Panc1 (cell line): Measurements from ENCODE around the gene MPZL3. TPM values are rescaled to one million over a fixed set of nuclear protein-coding genes. Genes with fewer than 3 reads are reported as not detected.

ENCODE experiments used
- ATAC-seq: fragments of 200-7000 bp; cut with Tn5 transposase; 2 replicates; pipeline ENCODE4 v1.9.1; 2020; ENCODE audit warnings: mild to moderate bottlenecking, moderate library complexity
- BruUV-seq: library from RNA; stranded (reverse); fragments of 400-500 nt; replicated peaks from 2 replicates; lab custom pipeline; 2021; lab: Mats Ljungman, UMichigan
- CTCF ChIA-PET: fragments of 300-600 bp; sonication (Branson Sonifier 250); formaldehyde crosslinking; loops from one replicate; lab custom pipeline; 2022; ENCODE audit warnings: antibody characterized with exemption; lab: Charles Lee
- POLR2A ChIA-PET: fragments of 300-600 bp; sonication (Branson Sonifier 250); formaldehyde crosslinking; loops from one replicate; lab custom pipeline; 2022; ENCODE audit warnings: antibody characterized with exemption; lab: Charles Lee
- DNase-seq: peaks from one replicate; pipeline ENCODE4 v3.0.0-alpha.2; 2010; ENCODE audit warnings: low read depth, low spot score
- H3K27ac ChIP-seq: 2 replicates; pipeline ENCODE4 v1.5.1; 2011; ENCODE audit warnings: mild to moderate bottlenecking, low read length, inconsistent platforms
- H3K27me3 ChIP-seq: fragments of 200-500 bp; sonication (Bioruptor generic); 2 replicates; pipeline ENCODE4 v1.6.0; 2014; ENCODE audit warnings: low read length, inconsistent platforms; ENCODE audit not compliant: control insufficient read depth, insufficient read depth
- H3K36me3 ChIP-seq: fragments of 200-500 bp; sonication (Bioruptor generic); 2 replicates; pipeline ENCODE4 v1.5.1; 2014; ENCODE audit warnings: inconsistent platforms, mild to moderate bottlenecking, low read length, moderate library complexity; ENCODE audit not compliant: control insufficient read depth, insufficient read depth
- H3K4me1 ChIP-seq: 2 replicates; pipeline ENCODE4 v1.5.1; 2011; ENCODE audit warnings: inconsistent platforms, mild to moderate bottlenecking, low read length, moderate library complexity; ENCODE audit not compliant: control insufficient read depth, insufficient read depth
- H3K4me3 ChIP-seq, 2 experiments: 2 replicates each; pipeline ENCODE4 v1.5.1; 2011 to 2012; ENCODE audit warnings: low read depth in 2 of 2, low read length in 2 of 2, mild to moderate bottlenecking in 2 of 2, inconsistent platforms in 1 of 2, moderate library complexity in 1 of 2
- H3K9me3 ChIP-seq: fragments of 200-500 bp; sonication (Bioruptor generic); 2 replicates; pipeline ENCODE4 v1.5.1; 2014; ENCODE audit warnings: low read depth, mild to moderate bottlenecking, inconsistent platforms, low read length, moderate library complexity; ENCODE audit not compliant: control insufficient read depth, insufficient read depth
- POLR2AphosphoS5 ChIP-seq: IDR thresholded peaks from 2 replicates; pipeline ENCODE4 v1.6.1; 2012; ENCODE audit warnings: mild to moderate bottlenecking, low read depth, low read length, moderate library complexity
- SIN3A ChIP-seq: IDR thresholded peaks from 2 replicates; pipeline ENCODE4 v1.6.1; 2012; ENCODE audit warnings: low read depth, mild to moderate bottlenecking, low read length, moderate library complexity, borderline replicate concordance; ENCODE audit not compliant: insufficient read depth
- TCF7L2 ChIP-seq: IDR thresholded peaks from 2 replicates; pipeline ENCODE4 v1.6.1; 2011; ENCODE audit warnings: mild to moderate bottlenecking, low read depth, low read length, inconsistent platforms
- in situ Hi-C: cut with HindIII; loops from 2 replicates; pipeline ENCODE4 v1.10.0; 2016; ENCODE audit warnings: low sequenced_read_pairs, low pct_unique_long_range_greater_than_20kb
- intact Hi-C: fragments of 100-400 bp; cut with micrococcal nuclease; formaldehyde crosslinking; loops from one replicate; pipeline ENCODE4 v1.10.0; 2022; ENCODE audit not compliant: unreplicated experiment
- total RNA-seq: library from RNA; stranded (reverse); gene quantifications from one replicate; pipeline ENCODE4 v1.2.1, GENCODE V29; 2021; ENCODE audit not compliant: unreplicated experiment
- TF ChIP-seq, protein P1 (sequence below): fragments of 450-650 bp; IDR thresholded peaks from 2 replicates; pipeline ENCODE4 v1.5.1; 2017; ENCODE audit warnings: mild to moderate bottlenecking
- TF ChIP-seq, protein P2 (sequence below), 2 experiments: IDR thresholded peaks; 2 replicates each; pipeline ENCODE4 v1.6.1; 2011 to 2012; ENCODE audit warnings: low read depth in 2 of 2, control low read depth in 1 of 2, low read length in 1 of 2, mild to moderate bottlenecking in 1 of 2, moderate library complexity in 1 of 2; ENCODE audit not compliant: insufficient read depth in 1 of 2

Gene MPZL3
- total RNA-seq, 1 experiment from 2014 or later = 1.0 TPM

DNA sequence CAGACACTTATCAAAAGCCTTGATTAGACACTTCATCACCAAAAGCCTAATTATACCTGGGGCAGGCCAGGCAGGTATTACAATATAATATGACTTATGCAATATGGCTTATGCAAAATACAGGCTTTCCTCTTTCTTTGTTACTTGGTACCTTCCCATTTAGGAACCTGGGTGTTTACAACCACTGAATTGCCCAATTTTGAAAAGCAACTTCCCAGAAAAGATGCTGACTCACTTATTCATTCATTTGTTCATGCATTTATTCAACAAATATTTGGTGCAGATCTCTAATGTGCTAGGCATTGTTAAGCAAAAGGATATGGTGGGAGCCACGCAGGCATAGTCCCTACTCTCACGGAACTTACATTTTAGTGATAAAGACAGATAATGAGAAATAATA lies 13.7 kb downstream of the MPZL3 start:
- BruUV-seq = no TSS peak
- H3K4me3 ChIP-seq = no peak overlapping the region

DNA sequence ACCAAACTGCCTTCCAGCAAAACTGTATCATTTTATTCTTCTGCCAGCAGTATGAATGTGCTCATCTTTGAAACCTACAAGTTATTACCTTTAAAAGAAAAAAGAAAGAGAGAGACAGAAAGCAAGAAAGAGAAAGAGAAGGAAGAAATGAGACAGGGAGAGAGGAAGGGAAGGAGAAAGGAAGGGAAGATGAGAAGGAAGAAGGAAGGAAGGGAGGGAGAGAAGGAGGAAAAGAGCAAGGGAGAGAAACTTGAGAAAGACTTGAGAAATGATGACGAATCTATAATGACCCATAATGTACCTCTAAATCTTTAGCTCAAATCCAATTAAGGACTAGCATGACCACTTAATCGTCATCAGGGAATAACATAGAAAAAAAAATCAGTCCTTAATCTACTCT lies 16.0 kb downstream of the MPZL3 start:
- DNase-seq (no peak), ATAC-seq (no peak)
- Histone ChIP-seq H3K27ac (no peak overlapping the region), H3K27me3 (peaks cover 14% of the 10 kb centered on the region), H3K9me3 (no peaks in the 10 kb centered on the region), H3K4me3 (no peak overlapping the region), H3K4me1 (no peaks in the 10 kb centered on the region), H3K36me3 (no peaks in the 10 kb centered on the region)
- no TSS peak for BruUV-seq
- intact Hi-C loops (no loop called here), in situ Hi-C loops (no loop called here)
- ChIA-PET POLR2A (no interaction called here), CTCF (interaction anchor here (0.6 kb wide), 1 partner anchor 106 kb away, joined by 4 read pairs; no protein-coding TSS in a partner anchor)
- TF ChIP-seq POLR2AphosphoS5 (no peak), SIN3A (no peak), TCF7L2 (no peak)
- TF ChIP-seq, protein P1, sequence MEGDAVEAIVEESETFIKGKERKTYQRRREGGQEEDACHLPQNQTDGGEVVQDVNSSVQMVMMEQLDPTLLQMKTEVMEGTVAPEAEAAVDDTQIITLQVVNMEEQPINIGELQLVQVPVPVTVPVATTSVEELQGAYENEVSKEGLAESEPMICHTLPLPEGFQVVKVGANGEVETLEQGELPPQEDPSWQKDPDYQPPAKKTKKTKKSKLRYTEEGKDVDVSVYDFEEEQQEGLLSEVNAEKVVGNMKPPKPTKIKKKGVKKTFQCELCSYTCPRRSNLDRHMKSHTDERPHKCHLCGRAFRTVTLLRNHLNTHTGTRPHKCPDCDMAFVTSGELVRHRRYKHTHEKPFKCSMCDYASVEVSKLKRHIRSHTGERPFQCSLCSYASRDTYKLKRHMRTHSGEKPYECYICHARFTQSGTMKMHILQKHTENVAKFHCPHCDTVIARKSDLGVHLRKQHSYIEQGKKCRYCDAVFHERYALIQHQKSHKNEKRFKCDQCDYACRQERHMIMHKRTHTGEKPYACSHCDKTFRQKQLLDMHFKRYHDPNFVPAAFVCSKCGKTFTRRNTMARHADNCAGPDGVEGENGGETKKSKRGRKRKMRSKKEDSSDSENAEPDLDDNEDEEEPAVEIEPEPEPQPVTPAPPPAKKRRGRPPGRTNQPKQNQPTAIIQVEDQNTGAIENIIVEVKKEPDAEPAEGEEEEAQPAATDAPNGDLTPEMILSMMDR = no peak
- TF ChIP-seq, protein P2, sequence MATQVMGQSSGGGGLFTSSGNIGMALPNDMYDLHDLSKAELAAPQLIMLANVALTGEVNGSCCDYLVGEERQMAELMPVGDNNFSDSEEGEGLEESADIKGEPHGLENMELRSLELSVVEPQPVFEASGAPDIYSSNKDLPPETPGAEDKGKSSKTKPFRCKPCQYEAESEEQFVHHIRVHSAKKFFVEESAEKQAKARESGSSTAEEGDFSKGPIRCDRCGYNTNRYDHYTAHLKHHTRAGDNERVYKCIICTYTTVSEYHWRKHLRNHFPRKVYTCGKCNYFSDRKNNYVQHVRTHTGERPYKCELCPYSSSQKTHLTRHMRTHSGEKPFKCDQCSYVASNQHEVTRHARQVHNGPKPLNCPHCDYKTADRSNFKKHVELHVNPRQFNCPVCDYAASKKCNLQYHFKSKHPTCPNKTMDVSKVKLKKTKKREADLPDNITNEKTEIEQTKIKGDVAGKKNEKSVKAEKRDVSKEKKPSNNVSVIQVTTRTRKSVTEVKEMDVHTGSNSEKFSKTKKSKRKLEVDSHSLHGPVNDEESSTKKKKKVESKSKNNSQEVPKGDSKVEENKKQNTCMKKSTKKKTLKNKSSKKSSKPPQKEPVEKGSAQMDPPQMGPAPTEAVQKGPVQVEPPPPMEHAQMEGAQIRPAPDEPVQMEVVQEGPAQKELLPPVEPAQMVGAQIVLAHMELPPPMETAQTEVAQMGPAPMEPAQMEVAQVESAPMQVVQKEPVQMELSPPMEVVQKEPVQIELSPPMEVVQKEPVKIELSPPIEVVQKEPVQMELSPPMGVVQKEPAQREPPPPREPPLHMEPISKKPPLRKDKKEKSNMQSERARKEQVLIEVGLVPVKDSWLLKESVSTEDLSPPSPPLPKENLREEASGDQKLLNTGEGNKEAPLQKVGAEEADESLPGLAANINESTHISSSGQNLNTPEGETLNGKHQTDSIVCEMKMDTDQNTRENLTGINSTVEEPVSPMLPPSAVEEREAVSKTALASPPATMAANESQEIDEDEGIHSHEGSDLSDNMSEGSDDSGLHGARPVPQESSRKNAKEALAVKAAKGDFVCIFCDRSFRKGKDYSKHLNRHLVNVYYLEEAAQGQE (IDR thresholded peaks at IDR 0.05; ENCODE audit: insufficient read depth in 1 of 2, low read depth in 2 of 2, low read length in 1 of 2) = no peak

More for the DNA sequence above, 13.7 kb downstream of the MPZL3 start:
- TF ChIP-seq POLR2AphosphoS5 (no peak), SIN3A (no peak), TCF7L2 (no peak)
- TF ChIP-seq, protein P2 (IDR thresholded peaks at IDR 0.05; ENCODE audit: insufficient read depth in 1 of 2, low read depth in 2 of 2, low read length in 1 of 2) = no peak
- TF ChIP-seq, protein P1 = no peak
- Histone ChIP-seq H3K27ac (no peak overlapping the region), H3K4me1 (no peaks in the 10 kb centered on the region), H3K27me3 (peaks cover 16% of the 10 kb centered on the region), H3K36me3 (no peaks in the 10 kb centered on the region), H3K9me3 (no peaks in the 10 kb centered on the region)
- in situ Hi-C loops (no loop called here), intact Hi-C loops (no loop called here)
- ATAC-seq = no peak
- CTCF ChIA-PET = interaction anchor here (0.6 kb wide), 1 partner anchor 366 kb away, joined by 3 read pairs; no protein-coding TSS in a partner anchor
- DNase-seq = no peak
- POLR2A ChIA-PET = no interaction called here
